GM12878 (cell line): ENCODE results near the gene RAET1G. TPM values are rescaled to one million over a fixed set of nuclear protein-coding genes. Genes with fewer than 3 reads are reported as not detected.

Experiments
- ATAC-seq: fragments of 200-7000 bp; cut with Tn5 transposase; 3 replicates; pipeline ENCODE4 v1.9.1; 2020; ENCODE audit warnings: mild to moderate bottlenecking, moderate library complexity
- BruUV-seq: library from RNA; stranded (reverse); fragments of 400-500 nt; replicated peaks from 2 replicates; lab custom pipeline; 2021; lab: Mats Ljungman, UMichigan
- CTCF ChIA-PET: fragments of 300-600 bp; sonication (Branson Sonifier 250); formaldehyde crosslinking; extraction: SDS; loops from one replicate; lab custom pipeline; 2021; ENCODE audit warnings: inconsistent platforms; lab: Yijun Ruan, JAX
- POLR2A ChIA-PET: fragments of 350-600 bp; formaldehyde crosslinking; extraction: SDS; loops from one replicate; lab custom pipeline; 2021; ENCODE audit warnings: inconsistent platforms; lab: Charles Lee
- RAD21 ChIA-PET: fragments of 300-600 bp; sonication (Branson Sonifier 250); formaldehyde crosslinking; loops from one replicate; lab custom pipeline; 2023; ENCODE audit warnings: antibody characterized with exemption; ENCODE audit not compliant: unreplicated experiment; lab: Charles Lee
- SMC1A ChIA-PET: fragments of 300-600 bp; sonication (Branson Sonifier 250); formaldehyde crosslinking; loops from one replicate; lab custom pipeline; 2023; ENCODE audit not compliant: unreplicated experiment, uncharacterized antibody; lab: Charles Lee
- DNase-seq: peaks from one replicate; pipeline ENCODE4 v3.0.0-alpha.2; 2011; ENCODE audit warnings: low read depth, low spot score
- FAIRE-seq: peaks from 3 replicates; lab custom pipeline; 2011; peaks lifted over from hg19 to GRCh38; lab: Jason Lieb, UNC
- H2AFZ ChIP-seq: 2 replicates; pipeline ENCODE4 v1.6.0; 2011; ENCODE audit warnings: low read depth, low read length, control low read depth; ENCODE audit not compliant: control insufficient read depth
- H3K27ac ChIP-seq: 2 replicates; pipeline ENCODE4 v1.5.1; 2011; ENCODE audit warnings: control low read depth; ENCODE audit not compliant: control insufficient read depth, insufficient read depth
- H3K27me3 ChIP-seq, 2 experiments: replicated peaks in 1 of 2; 2 replicates each; pipeline versions ENCODE4 v1.6.0 to v1.6.1; 2011; ENCODE audit warnings: low read length in 1 of 2; ENCODE audit not compliant: control insufficient read depth in 2 of 2, insufficient read depth in 2 of 2
- H3K36me3 ChIP-seq, 2 experiments: 2 replicates each; pipeline ENCODE4 v1.5.1; 2011; ENCODE audit warnings: low read length in 1 of 2; ENCODE audit not compliant: control insufficient read depth in 2 of 2, insufficient read depth in 2 of 2
- H3K4me1 ChIP-seq: 2 replicates; pipeline ENCODE4 v1.6.1; 2011; ENCODE audit warnings: mild to moderate bottlenecking, low read length, moderate library complexity, mixed read lengths; ENCODE audit not compliant: control insufficient read depth, insufficient read depth
- H3K4me2 ChIP-seq: 2 replicates; pipeline ENCODE4 v1.6.0; 2011; ENCODE audit warnings: control low read depth; ENCODE audit not compliant: control insufficient read depth, insufficient read depth
- H3K4me3 ChIP-seq: fragments of 200-600 bp; sonication (generic); 2 replicates; pipeline ENCODE4 v1.5.1; 2016
- H3K79me2 ChIP-seq: 2 replicates; pipeline ENCODE4 v1.6.0; 2011; ENCODE audit warnings: low read length; ENCODE audit not compliant: control insufficient read depth, insufficient read depth
- H3K9ac ChIP-seq: 2 replicates; pipeline ENCODE4 v1.8.0; 2011; ENCODE audit warnings: low read length, control low read depth, mixed read lengths; ENCODE audit not compliant: control insufficient read depth, insufficient read depth
- H3K9me3 ChIP-seq: replicated peaks from 3 replicates; pipeline ENCODE4 v1.5.1; 2011; ENCODE audit warnings: mild to moderate bottlenecking, low read length; ENCODE audit not compliant: control insufficient read depth, insufficient read depth
- H4K20me1 ChIP-seq: 2 replicates; pipeline ENCODE4 v1.6.0; 2011; ENCODE audit not compliant: control insufficient read depth, insufficient read depth
- GABPA ChIP-seq: IDR thresholded peaks from 2 replicates; pipeline ENCODE4 v1.6.1; 2014; ENCODE audit warnings: antibody characterized with exemption, low read depth, mild to moderate bottlenecking, inconsistent platforms
- MXI1 ChIP-seq: fragments of 150-350 bp; IDR thresholded peaks from 2 replicates; pipeline ENCODE4 v1.6.1; 2011; ENCODE audit warnings: low read depth, mild to moderate bottlenecking, inconsistent platforms, low read length, improper control_type of control experiment
- NFXL1 ChIP-seq: fragments of 450-650 bp; IDR thresholded peaks from 2 replicates; pipeline ENCODE4 v1.6.1; 2017; ENCODE audit warnings: antibody characterized with exemption, mild to moderate bottlenecking, borderline replicate concordance
- NFYA ChIP-seq: IDR thresholded peaks from 2 replicates; pipeline ENCODE4 v1.6.1; 2011; ENCODE audit warnings: low read depth, mild to moderate bottlenecking, low read length, improper control_type of control experiment, borderline replicate concordance
- SPI1 ChIP-seq: IDR thresholded peaks from 2 replicates; pipeline ENCODE4 v1.6.1; 2011; ENCODE audit warnings: low read depth, mild to moderate bottlenecking, low read length, moderate library complexity, borderline replicate concordance; ENCODE audit not compliant: insufficient read depth
- WGBS: methylation state at CpG from one replicate; pipeline ENCODE4 v1.1.6; 2016; ENCODE audit warnings: low lambda C conversion rate; ENCODE audit not compliant: insufficient replicate concordance, insufficient coverage; ENCODE audit errors: missing lambda C conversion rate; 5-methylcytosine and 5-hydroxymethylcytosine counted together
- in situ Hi-C: fragments of 300-500 bp; cut with MboI; formaldehyde crosslinking; loops from 9 replicates; pipeline ENCODE4 v1.14.3; 2018; ENCODE audit warnings: mixed read lengths
- intact Hi-C: fragments of 100-400 bp; cut with micrococcal nuclease; formaldehyde crosslinking; loops from one replicate; pipeline ENCODE4 v1.14.2; 2022; ENCODE audit not compliant: unreplicated experiment
- polyA plus RNA-seq, 11 experiments: library from polyadenylated mRNA; depleted of rRNA in 4 of 11; unstranded in 6 of 11; stranded (reverse) in 5 of 11; fragments of >200 nt; fragmentation: Nextera tagmentation in 4 of 11; fragmentation: Illumina TruSeq in 1 of 11; extraction: Ambion mirVana in 4 of 11; extraction: Trizol in 1 of 11; gene quantifications; 1 replicate in 1 of 11; 2 replicates in 10 of 11; pipeline versions ENCODE4 v1.2.1 to v1.2.3, GENCODE V29; 2011 to 2016; ENCODE audit warnings: inconsistent platforms in 2 of 11, missing spikeins in 2 of 11, low read depth in 1 of 11
- total RNA-seq, 4 experiments: library from RNA; depleted of rRNA in 3 of 4; stranded (reverse); fragments of >200 nt in 3 of 4; fragmentation: Illumina TruSeq in 1 of 4; extraction: Trizol in 1 of 4; gene quantifications; 2 replicates each; pipeline versions ENCODE4 v1.2.1 to v1.2.3, GENCODE V29; 2013 to 2021

Gene RAET1G
- total and polyA plus RNA-seq, 10 of the 15 experiments (the other 5 are each of a cell fraction or from before 2014, with no cell fraction given): not detected

GRCh38 chr6:149940672-149940982, 17.7 kb upstream of the RAET1G start:
- ChIA-PET POLR2A (no interaction called here), RAD21 (interaction anchor here (1.1 kb wide), 1 partner anchor 76 kb away, joined by 3 read pairs; no protein-coding TSS in a partner anchor), CTCF (interaction anchor here (0.7 to 1.3 kb wide), 2 partner anchors 66 to 76 kb away, joined by 3 to 8 read pairs; no protein-coding TSS in a partner anchor), SMC1A (interaction anchor here (0.6 to 1.3 kb wide), 3 partner anchors 21 to 221 kb away, joined by 3 read pairs; no protein-coding TSS in a partner anchor)
- no TSS peak for BruUV-seq
- 28% methylated on average over 6 of the region's 6 CpGs for WGBS
- DNase-seq: no peak
- H3K79me2 ChIP-seq: no peaks in the 10 kb centered on the region
- in situ Hi-C loops (no loop called here), intact Hi-C loops (no loop called here)
- no peaks in the 10 kb centered on the region for H3K36me3 ChIP-seq
- FAIRE-seq: no peak
- peaks cover 16% of the 10 kb centered on the region for H3K4me1 ChIP-seq
- H4K20me1 ChIP-seq: no peaks in the 10 kb centered on the region; the same call in 1 of the 2 replicates
- peaks cover 7 to 8% of the 10 kb centered on the region in 2 experiments; a peak in 3 of 4 replicates for H3K27me3 ChIP-seq
- H3K27ac ChIP-seq: no peak overlapping the region
- no peak for ATAC-seq
- no peak overlapping the region for H3K9ac ChIP-seq
- H3K9me3 ChIP-seq: no peaks in the 10 kb centered on the region; the same call in 2 of the 3 replicates
- no peak overlapping the region for H2AFZ ChIP-seq
- TF ChIP-seq NFXL1 (no peak), SPI1 (no peak), GABPA (no peak)
- H3K4me3 ChIP-seq: no peak overlapping the region
- H3K4me2 ChIP-seq: no peak overlapping the region

DNA sequence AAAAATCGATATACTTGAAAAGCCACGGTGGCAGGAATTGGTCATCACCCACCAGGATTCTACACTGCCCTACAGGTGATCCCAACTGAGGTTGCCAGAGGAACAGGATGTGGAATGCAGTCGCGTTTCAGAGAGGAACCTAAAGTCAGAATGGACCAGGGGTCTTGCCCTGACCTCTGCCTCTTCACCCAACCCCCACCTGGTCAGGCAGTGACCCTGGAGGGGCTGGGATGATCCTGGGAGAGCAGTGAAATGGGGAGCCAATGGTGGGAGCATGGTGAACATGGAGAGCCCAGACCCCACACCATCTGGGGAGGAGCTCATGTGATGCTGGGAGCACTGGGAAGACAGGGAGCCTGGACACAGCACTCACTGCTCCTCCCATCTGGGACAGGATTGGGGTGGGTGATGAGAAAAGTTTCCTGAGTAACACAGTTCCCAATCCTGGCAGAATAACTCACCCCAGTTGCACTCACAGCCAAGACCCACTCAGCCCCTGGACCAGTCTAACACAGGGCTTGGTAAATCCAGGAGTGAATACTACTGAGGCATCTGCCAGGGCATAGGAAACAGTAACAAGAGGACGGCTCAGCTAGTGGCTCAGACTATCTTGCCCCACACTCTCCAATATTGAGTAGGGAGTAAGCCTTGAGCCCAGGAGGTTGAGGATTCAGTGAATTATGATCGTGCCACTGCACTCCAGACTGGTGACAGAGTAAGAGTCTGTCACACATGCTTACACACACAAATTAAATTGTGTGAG, 17.2 kb upstream of the RAET1G start:
- ChIA-PET CTCF (interaction anchor here (1.3 kb wide), 1 partner anchor 77 kb away, joined by 8 read pairs; no protein-coding TSS in a partner anchor), POLR2A (no interaction called here), SMC1A (interaction anchor here (0.6 to 1.3 kb wide), 3 partner anchors 21 to 222 kb away, joined by 3 read pairs; no protein-coding TSS in a partner anchor), RAD21 (interaction anchor here (1.1 kb wide), 1 partner anchor 77 kb away, joined by 3 read pairs; no protein-coding TSS in a partner anchor)
- H4K20me1 ChIP-seq: no peaks in the 10 kb centered on the region; the same call in 1 of the 2 replicates
- no peak for DNase-seq
- H2AFZ ChIP-seq: no peak overlapping the region
- no peak for ATAC-seq
- TF ChIP-seq MXI1 (no peak), NFYA (no peak)
- in situ Hi-C loops: loop anchor here (5.0 to 10.0 kb wide), 2 partner anchors 67 to 875 kb away; no protein-coding TSS in a partner anchor
- FAIRE-seq: no peak
- H3K4me1 ChIP-seq: peaks cover 16% of the 10 kb centered on the region
- no peaks in the 10 kb centered on the region; the same call in 2 of the 3 replicates for H3K9me3 ChIP-seq
- intact Hi-C loops: loop anchor here (5.0 to 10.0 kb wide), 4 partner anchors 127 to 875 kb away; partner anchors contain the start of gene ULBP3
- no peaks in the 10 kb centered on the region for H3K79me2 ChIP-seq
- no peak overlapping the region for H3K4me3 ChIP-seq
- WGBS: 18% methylated on average over 6 of the region's 6 CpGs
- no peak overlapping the region for H3K4me2 ChIP-seq
- peaks cover 9 to 11% of the 10 kb centered on the region in 2 experiments for H3K27me3 ChIP-seq
- no peak overlapping the region for H3K9ac ChIP-seq
- no TSS peak for BruUV-seq
- H3K36me3 ChIP-seq: no peaks in the 10 kb centered on the region
- H3K27ac ChIP-seq: no peak overlapping the region
